SKM-1 (cell line): ENCODE data around the gene GASK1B.

ENCODE experiments used
- DNase-seq: peaks from one replicate; lab custom pipeline; 2025; ENCODE audit not compliant: unreplicated experiment; lab: John Stamatoyannopoulos, UW

Gene GASK1B

GRCh38 chr4:158147151-158147550, 25.7 kb downstream of the GASK1B start:
- no peak for DNase-seq

GRCh38 chr4:158146736-158147135, 26.1 kb downstream of the GASK1B start:
- no peak for DNase-seq

- no peak for DNase-seq
Measured at GRCh38 chr4:158139086-158139485, 33.7 kb downstream of the GASK1B start.

- DNase-seq, result no peak
Measured at GRCh38 chr4:158134222-158134621, 38.6 kb downstream of the GASK1B start.

GRCh38 chr4:158133551-158133950, 39.3 kb downstream of the GASK1B start:
- DNase-seq, result no peak

- DNase-seq, result no peak
Measured at GRCh38 chr4:158131027-158131426, 41.8 kb downstream of the GASK1B start.

- no peak for DNase-seq
Measured at GRCh38 chr4:158130204-158130603, 42.6 kb downstream of the GASK1B start.

GRCh38 chr4:158129694-158130093, 43.1 kb downstream of the GASK1B start:
- no peak for DNase-seq

- no peak for DNase-seq
Measured at GRCh38 chr4:158128540-158128939, 44.3 kb downstream of the GASK1B start.

GRCh38 chr4:158125310-158125709, 47.5 kb downstream of the GASK1B start:
- no peak for DNase-seq
